HCT116 (cell line): ENCODE measurements around the gene ASCC2.

Experiments
- CEBPB ChIP-seq: IDR thresholded peaks from 2 replicates; pipeline ENCODE4 v1.6.1; 2012; ENCODE audit warnings: low read depth
- EGR1 ChIP-seq: IDR thresholded peaks from 2 replicates; pipeline ENCODE4 v1.6.1; 2012; ENCODE audit warnings: low read depth
- EZH2 ChIP-seq: fragments of 200-600 bp; sonication (generic); IDR thresholded peaks from 2 replicates; pipeline ENCODE4 v1.6.1; 2017; ENCODE audit warnings: antibody characterized with exemption, mixed run types
- POLR2A ChIP-seq: IDR thresholded peaks from 2 replicates; pipeline ENCODE4 v1.7.0; 2011; ENCODE audit warnings: borderline replicate concordance; ENCODE audit not compliant: insufficient read depth, insufficient read length; ENCODE audit errors: extremely low read depth
- POLR2AphosphoS5 ChIP-seq: IDR thresholded peaks from 2 replicates; pipeline ENCODE4 v1.6.1; 2011; ENCODE audit warnings: mild to moderate bottlenecking, low read depth, low read length, moderate library complexity
- RAD21 ChIP-seq: IDR thresholded peaks from 2 replicates; pipeline ENCODE4 v1.6.1; 2012; ENCODE audit warnings: low read depth, mild to moderate bottlenecking
- SIN3A ChIP-seq: IDR thresholded peaks from 2 replicates; pipeline ENCODE4 v1.6.1; 2012; ENCODE audit warnings: low read depth
- SP1 ChIP-seq: IDR thresholded peaks from 2 replicates; pipeline ENCODE4 v1.6.1; 2012; ENCODE audit warnings: low read depth
- SRF ChIP-seq: IDR thresholded peaks from 2 replicates; pipeline ENCODE4 v1.6.1; 2012; ENCODE audit warnings: low read depth
- TCF7L2 ChIP-seq: IDR thresholded peaks from 2 replicates; pipeline ENCODE4 v1.7.0; 2011; ENCODE audit warnings: borderline replicate concordance, inconsistent platforms; ENCODE audit not compliant: insufficient read depth, insufficient read length; ENCODE audit errors: extremely low read depth
- TF ChIP-seq, protein P1 (sequence below): IDR thresholded peaks from 2 replicates; pipeline ENCODE4 v1.6.1; 2012; ENCODE audit warnings: low read depth
- TF ChIP-seq, protein P2 (sequence below), 3 experiments: fragments of 200-600 bp in 1 of 3; sonication (generic) in 1 of 3; IDR thresholded peaks in 2 of 3; conservative IDR thresholded peaks in 1 of 3; 2 replicates each; pipeline ENCODE4 v1.5.1; 2012 to 2017; ENCODE audit warnings: low read depth in 2 of 3, low read length in 2 of 3, antibody characterized with exemption in 1 of 3, borderline replicate concordance in 1 of 3, control low read depth in 1 of 3, mild to moderate bottlenecking in 1 of 3, mixed read lengths in 1 of 3, mixed run types in 1 of 3, moderate library complexity in 1 of 3; ENCODE audit not compliant: insufficient read depth in 1 of 3
- TF ChIP-seq, protein P3 (sequence below): IDR thresholded peaks from 2 replicates; pipeline ENCODE4 v1.6.1; 2012

DNA sequence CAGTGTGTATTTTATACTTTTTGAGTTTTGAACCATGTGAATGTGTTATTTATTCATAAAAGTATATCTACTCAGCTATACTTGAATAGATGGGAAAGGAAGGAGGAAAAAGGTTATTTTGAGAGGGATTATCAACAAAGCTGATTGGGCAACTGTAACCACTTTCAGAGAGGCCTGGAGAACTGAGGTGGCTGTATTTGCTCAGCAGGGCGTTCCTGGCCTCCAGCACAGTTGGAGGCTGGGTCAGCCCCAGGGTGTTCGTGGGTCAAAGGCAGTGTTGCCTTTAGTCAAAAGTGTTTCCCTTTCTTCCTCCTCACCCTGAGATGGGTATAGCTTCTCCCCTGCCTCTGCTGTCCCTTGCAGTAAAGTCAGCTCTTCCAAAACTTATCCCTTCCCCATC lies 26.7 kb downstream of the ASCC2 start:
- TF ChIP-seq, protein P1, sequence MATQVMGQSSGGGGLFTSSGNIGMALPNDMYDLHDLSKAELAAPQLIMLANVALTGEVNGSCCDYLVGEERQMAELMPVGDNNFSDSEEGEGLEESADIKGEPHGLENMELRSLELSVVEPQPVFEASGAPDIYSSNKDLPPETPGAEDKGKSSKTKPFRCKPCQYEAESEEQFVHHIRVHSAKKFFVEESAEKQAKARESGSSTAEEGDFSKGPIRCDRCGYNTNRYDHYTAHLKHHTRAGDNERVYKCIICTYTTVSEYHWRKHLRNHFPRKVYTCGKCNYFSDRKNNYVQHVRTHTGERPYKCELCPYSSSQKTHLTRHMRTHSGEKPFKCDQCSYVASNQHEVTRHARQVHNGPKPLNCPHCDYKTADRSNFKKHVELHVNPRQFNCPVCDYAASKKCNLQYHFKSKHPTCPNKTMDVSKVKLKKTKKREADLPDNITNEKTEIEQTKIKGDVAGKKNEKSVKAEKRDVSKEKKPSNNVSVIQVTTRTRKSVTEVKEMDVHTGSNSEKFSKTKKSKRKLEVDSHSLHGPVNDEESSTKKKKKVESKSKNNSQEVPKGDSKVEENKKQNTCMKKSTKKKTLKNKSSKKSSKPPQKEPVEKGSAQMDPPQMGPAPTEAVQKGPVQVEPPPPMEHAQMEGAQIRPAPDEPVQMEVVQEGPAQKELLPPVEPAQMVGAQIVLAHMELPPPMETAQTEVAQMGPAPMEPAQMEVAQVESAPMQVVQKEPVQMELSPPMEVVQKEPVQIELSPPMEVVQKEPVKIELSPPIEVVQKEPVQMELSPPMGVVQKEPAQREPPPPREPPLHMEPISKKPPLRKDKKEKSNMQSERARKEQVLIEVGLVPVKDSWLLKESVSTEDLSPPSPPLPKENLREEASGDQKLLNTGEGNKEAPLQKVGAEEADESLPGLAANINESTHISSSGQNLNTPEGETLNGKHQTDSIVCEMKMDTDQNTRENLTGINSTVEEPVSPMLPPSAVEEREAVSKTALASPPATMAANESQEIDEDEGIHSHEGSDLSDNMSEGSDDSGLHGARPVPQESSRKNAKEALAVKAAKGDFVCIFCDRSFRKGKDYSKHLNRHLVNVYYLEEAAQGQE: no peak
- TF ChIP-seq EZH2: no peak
- TF ChIP-seq, protein P2, sequence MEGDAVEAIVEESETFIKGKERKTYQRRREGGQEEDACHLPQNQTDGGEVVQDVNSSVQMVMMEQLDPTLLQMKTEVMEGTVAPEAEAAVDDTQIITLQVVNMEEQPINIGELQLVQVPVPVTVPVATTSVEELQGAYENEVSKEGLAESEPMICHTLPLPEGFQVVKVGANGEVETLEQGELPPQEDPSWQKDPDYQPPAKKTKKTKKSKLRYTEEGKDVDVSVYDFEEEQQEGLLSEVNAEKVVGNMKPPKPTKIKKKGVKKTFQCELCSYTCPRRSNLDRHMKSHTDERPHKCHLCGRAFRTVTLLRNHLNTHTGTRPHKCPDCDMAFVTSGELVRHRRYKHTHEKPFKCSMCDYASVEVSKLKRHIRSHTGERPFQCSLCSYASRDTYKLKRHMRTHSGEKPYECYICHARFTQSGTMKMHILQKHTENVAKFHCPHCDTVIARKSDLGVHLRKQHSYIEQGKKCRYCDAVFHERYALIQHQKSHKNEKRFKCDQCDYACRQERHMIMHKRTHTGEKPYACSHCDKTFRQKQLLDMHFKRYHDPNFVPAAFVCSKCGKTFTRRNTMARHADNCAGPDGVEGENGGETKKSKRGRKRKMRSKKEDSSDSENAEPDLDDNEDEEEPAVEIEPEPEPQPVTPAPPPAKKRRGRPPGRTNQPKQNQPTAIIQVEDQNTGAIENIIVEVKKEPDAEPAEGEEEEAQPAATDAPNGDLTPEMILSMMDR (IDR thresholded peaks at IDR 0.05 in 2 of 3, conservative IDR thresholded peaks at IDR 0.05 in 1 of 3; ENCODE audit: borderline replicate concordance in 1 of 3, insufficient read depth in 1 of 3, low read depth in 2 of 3, low read length in 2 of 3): no peak
- no peak for TF ChIP-seq POLR2AphosphoS5
- no peak for TF ChIP-seq SP1
- TF ChIP-seq SRF: no peak
- no peak for TF ChIP-seq POLR2A
- TF ChIP-seq SIN3A: no peak
- TF ChIP-seq, protein P3, sequence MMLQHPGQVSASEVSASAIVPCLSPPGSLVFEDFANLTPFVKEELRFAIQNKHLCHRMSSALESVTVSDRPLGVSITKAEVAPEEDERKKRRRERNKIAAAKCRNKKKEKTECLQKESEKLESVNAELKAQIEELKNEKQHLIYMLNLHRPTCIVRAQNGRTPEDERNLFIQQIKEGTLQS: no peak
- TF ChIP-seq CEBPB: no peak
- TF ChIP-seq RAD21: no peak
- no peak for TF ChIP-seq EGR1
- TF ChIP-seq TCF7L2: no peak
